AG08396 (cell line): ENCODE data around the gene RAPGEF5.

ENCODE experiments used
- DNase-seq: peaks from one replicate; pipeline ENCODE4 v3.0.0; 2012; ENCODE audit warnings: low spot score, mixed read lengths

RAPGEF5 gene

GRCh38 chr7:22377703-22378102 is 20.7 kb upstream of the RAPGEF5 start:
- no peak for DNase-seq

GRCh38 chr7:22375359-22376048 is 18.6 kb upstream of the RAPGEF5 start:
- DNase-seq, result no peak

GRCh38 chr7:22373911-22374310 is 17.0 kb upstream of the RAPGEF5 start:
- DNase-seq, result no peak

- DNase-seq, result no peak
These were observed 16.4 kb upstream of the RAPGEF5 start for GRCh38 chr7:22373388-22373787.

GRCh38 chr7:22372863-22373262 is 15.9 kb upstream of the RAPGEF5 start:
- no peak for DNase-seq

GRCh38 chr7:22371878-22372277 is 14.9 kb upstream of the RAPGEF5 start:
- DNase-seq, result no peak

GRCh38 chr7:22364900-22365299 is 7.9 kb upstream of the RAPGEF5 start:
- no peak for DNase-seq

- DNase-seq, result no peak
These were observed 6.9 kb upstream of the RAPGEF5 start for GRCh38 chr7:22363756-22364422.

- no peak for DNase-seq
These were observed 4.8 kb upstream of the RAPGEF5 start for GRCh38 chr7:22361795-22362194.

- DNase-seq, result no peak
These were observed 4.4 kb upstream of the RAPGEF5 start for GRCh38 chr7:22361320-22361719.

GRCh38 chr7:22358820-22359697 is 2.1 kb upstream of the RAPGEF5 start:
- DNase-seq, result no peak

- DNase-seq, result peak; percentile 10
These were observed 589 bp upstream of the RAPGEF5 start for GRCh38 chr7:22357311-22358175.

GRCh38 chr7:22356010-22356691 is 803 bp downstream of the RAPGEF5 start:
- DNase-seq, result no peak

GRCh38 chr7:22355620-22356009 is 1.3 kb downstream of the RAPGEF5 start:
- no peak for DNase-seq

GRCh38 chr7:22354462-22354861 is 2.5 kb downstream of the RAPGEF5 start:
- DNase-seq, result no peak

GRCh38 chr7:22352887-22353286 is 4.1 kb downstream of the RAPGEF5 start:
- DNase-seq, result no peak

GRCh38 chr7:22351878-22352277 is 5.1 kb downstream of the RAPGEF5 start:
- DNase-seq, result peak; percentile 12

- no peak for DNase-seq
These were observed 5.6 kb downstream of the RAPGEF5 start for GRCh38 chr7:22351329-22351692.

- DNase-seq, result no peak
These were observed 6.3 kb downstream of the RAPGEF5 start for GRCh38 chr7:22350466-22351328.

- peak; percentile 12 for DNase-seq
These were observed 8.6 kb downstream of the RAPGEF5 start for GRCh38 chr7:22348379-22348778.
